Transverse colon (tissue), 4 donors: ENCODE measurements around the gene RPAIN.

Source experiments
- CTCF ChIP-seq, 5 experiments: fragments of 200-600 bp in 3 of 5; fragments of 450-650 bp in 2 of 5; sonication (generic) in 3 of 5; IDR thresholded peaks; 1 replicate in 2 of 5; 2 replicates in 3 of 5; pipeline ENCODE4 v1.5.1; 2016 to 2017; ENCODE audit warnings: antibody characterized with exemption in 5 of 5, inconsistent platforms in 3 of 5, mild to moderate bottlenecking in 2 of 5, moderate library complexity in 1 of 5
- EP300 ChIP-seq: sonication (generic); formaldehyde crosslinking; IDR thresholded peaks from one replicate; pipeline ENCODE4 v1.6.1; 2017; ENCODE audit warnings: antibody characterized with exemption, low read depth
- POLR2A ChIP-seq: fragments of 450-650 bp; IDR thresholded peaks from one replicate; pipeline ENCODE4 v1.6.1; 2016; ENCODE audit warnings: antibody characterized with exemption, mild to moderate bottlenecking, moderate library complexity
- POLR2AphosphoS5 ChIP-seq, 3 donors: sonication (generic); formaldehyde crosslinking; IDR thresholded peaks; one replicate each; pipeline ENCODE4 v1.6.1; 2016; ENCODE audit warnings: antibody characterized with exemption in 3 of 3

DNA sequence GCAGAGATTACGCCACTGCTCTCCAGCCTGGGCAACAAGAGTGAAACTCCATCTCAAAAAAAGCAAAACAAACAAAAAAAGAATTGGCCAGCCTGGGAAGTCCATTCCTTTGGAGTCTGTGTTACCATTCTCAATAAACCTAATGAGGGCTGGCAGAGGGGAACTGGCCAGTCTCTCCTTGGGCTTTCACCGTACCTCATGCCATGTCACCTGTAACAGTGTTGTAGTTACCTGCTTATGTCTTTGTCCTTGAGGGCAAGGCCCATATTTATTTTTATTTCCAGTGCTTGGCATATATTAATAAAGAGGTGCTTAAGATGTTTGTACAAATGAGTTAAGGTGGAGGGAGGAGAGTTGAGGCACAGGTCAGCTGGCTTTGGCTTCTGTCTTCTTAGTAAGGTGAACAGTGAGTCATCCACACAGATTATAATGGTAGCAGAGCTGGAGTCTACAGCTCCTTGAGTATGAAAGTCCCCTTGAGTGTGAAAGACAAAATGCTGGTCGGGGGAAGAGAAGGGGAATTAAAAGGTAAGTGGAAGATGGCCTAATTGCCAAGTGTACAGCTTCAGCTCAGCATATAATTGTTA lies 10.5 kb downstream of the RPAIN start:
- TF ChIP-seq CTCF (IDR thresholded peaks at IDR 0.05) (no peak), POLR2A (no peak), EP300 (no peak), POLR2AphosphoS5 (IDR thresholded peaks at IDR 0.05) (no peak)
